ENCODE results near the gene SLC16A11. TPM values are rescaled to one million over a fixed set of nuclear protein-coding genes. Genes with fewer than 3 reads are reported as not detected.

The SLC16A11 gene
- total RNA-seq, 1 donor from 2014 or later, result 0.47 TPM

- ATAC-seq (peak; percentile 47), DNase-seq (no peak)
- intact Hi-C loops (cut with micrococcal nuclease), result no loop called here
Measured at GRCh38 chr17:7034955-7035590, 8.8 kb downstream of the SLC16A11 start.

GRCh38 chr17:7029659-7030058, 14.2 kb downstream of the SLC16A11 start:
- intact Hi-C loops (cut with micrococcal nuclease), result no loop called here
- ATAC-seq, result peak; percentile 57
- DNase-seq, result no peak

- intact Hi-C loops (cut with micrococcal nuclease), result no loop called here
- no peak for DNase-seq
- no peak for ATAC-seq
Measured at GRCh38 chr17:7029096-7029495, 14.8 kb downstream of the SLC16A11 start.

GRCh38 chr17:7027335-7027734, 16.6 kb downstream of the SLC16A11 start:
- no peak for ATAC-seq
- intact Hi-C loops (cut with micrococcal nuclease), result no loop called here

GRCh38 chr17:7026471-7027115, 17.3 kb downstream of the SLC16A11 start:
- intact Hi-C loops (cut with micrococcal nuclease), result no loop called here
- ATAC-seq, result no peak
- DNase-seq, result no peak

More at GRCh38 chr17:7027335-7027734, 16.6 kb downstream of the SLC16A11 start:
- DNase-seq, result no peak

GRCh38 chr17:7025245-7025644, 18.6 kb downstream of the SLC16A11 start:
- DNase-seq (no peak), ATAC-seq (no peak)
- intact Hi-C loops (cut with micrococcal nuclease), result no loop called here

- DNase-seq (no peak), ATAC-seq (no peak)
- intact Hi-C loops (cut with micrococcal nuclease), result no loop called here
Measured at GRCh38 chr17:7024402-7024785, 19.5 kb downstream of the SLC16A11 start.

- intact Hi-C loops (cut with micrococcal nuclease), result no loop called here
- peak; percentile 56 for ATAC-seq
- DNase-seq, result peak; percentile 94
Measured at GRCh38 chr17:7023576-7024401, 20.1 kb downstream of the SLC16A11 start.

GRCh38 chr17:7022781-7023571, 20.9 kb downstream of the SLC16A11 start, which contains the start of gene BCL6B:
Gene BCL6B (plus strand): TSS chr17:7023050. CDS start chr17:7023672, 622 bp downstream.
- peak; percentile 52 for DNase-seq
- intact Hi-C loops (cut with micrococcal nuclease), result no loop called here
- ATAC-seq, result peak; percentile 27

GRCh38 chr17:7021993-7022778, 21.7 kb downstream of the SLC16A11 start:
- ATAC-seq (peak; percentile 66), DNase-seq (peak; percentile 91)
- intact Hi-C loops (cut with micrococcal nuclease), result no loop called here

- intact Hi-C loops (cut with micrococcal nuclease), result no loop called here
- DNase-seq, result no peak
Measured at GRCh38 chr17:7020894-7021664, 22.8 kb downstream of the SLC16A11 start.

GRCh38 chr17:7019839-7020519, 23.9 kb downstream of the SLC16A11 start:
- ATAC-seq (no peak), DNase-seq (peak; percentile 65)
- intact Hi-C loops (cut with micrococcal nuclease), result no loop called here

More at GRCh38 chr17:7020894-7021664, 22.8 kb downstream of the SLC16A11 start:
- ATAC-seq, result no peak

GRCh38 chr17:7019367-7019766, 24.5 kb downstream of the SLC16A11 start:
- ATAC-seq, result no peak
- intact Hi-C loops (cut with micrococcal nuclease), result no loop called here
- no peak for DNase-seq

GRCh38 chr17:7018331-7018964, 25.4 kb downstream of the SLC16A11 start:
- DNase-seq, result peak; percentile 76
- intact Hi-C loops (cut with micrococcal nuclease), result no loop called here
- ATAC-seq, result no peak

- intact Hi-C loops (cut with micrococcal nuclease), result no loop called here
- ATAC-seq, result no peak
- DNase-seq, result no peak
Measured at GRCh38 chr17:7017827-7018200, 26.1 kb downstream of the SLC16A11 start.

- DNase-seq (no peak), ATAC-seq (no peak)
- intact Hi-C loops (cut with micrococcal nuclease), result no loop called here
Measured at GRCh38 chr17:7016886-7017826, 26.7 kb downstream of the SLC16A11 start.
